Ishikawa (cell line): ENCODE data around the gene ADSL.

Source experiments
- CEBPB ChIP-seq: IDR thresholded peaks from 2 replicates; pipeline ENCODE4 v1.6.1; 2012
- CREB1 ChIP-seq: IDR thresholded peaks from 2 replicates; pipeline ENCODE4 v1.6.1; 2012; ENCODE audit warnings: low read depth
- EGR1 ChIP-seq: IDR thresholded peaks from 2 replicates; pipeline ENCODE4 v1.6.1; 2012
- EP300 ChIP-seq: IDR thresholded peaks from 2 replicates; pipeline ENCODE4 v1.6.1; 2012; ENCODE audit warnings: borderline replicate concordance
- FOXM1 ChIP-seq: IDR thresholded peaks from 2 replicates; pipeline ENCODE4 v1.6.1; 2012; ENCODE audit warnings: low read depth, borderline replicate concordance
- MAX ChIP-seq: IDR thresholded peaks from 2 replicates; pipeline ENCODE4 v1.6.1; 2012
- NFIC ChIP-seq: IDR thresholded peaks from 2 replicates; pipeline ENCODE4 v1.6.1; 2012
- RAD21 ChIP-seq: IDR thresholded peaks from 2 replicates; pipeline ENCODE4 v1.6.1; 2012; ENCODE audit warnings: low read depth
- REST ChIP-seq: IDR thresholded peaks from 2 replicates; pipeline ENCODE4 v1.6.1; 2012; ENCODE audit warnings: low read depth, mild to moderate bottlenecking
- TAF1 ChIP-seq: IDR thresholded peaks from 2 replicates; pipeline ENCODE4 v1.6.1; 2012; ENCODE audit warnings: low read depth, mild to moderate bottlenecking
- TCF12 ChIP-seq: IDR thresholded peaks from 2 replicates; pipeline ENCODE4 v1.6.1; 2012; ENCODE audit warnings: low read depth
- TEAD4 ChIP-seq: IDR thresholded peaks from 2 replicates; pipeline ENCODE4 v1.6.1; 2012
- ZBTB7A ChIP-seq: IDR thresholded peaks from 2 replicates; pipeline ENCODE4 v1.6.1; 2012; ENCODE audit warnings: low read depth

- TF ChIP-seq CREB1 (no peak), MAX (no peak), FOXM1 (no peak), REST (no peak), TEAD4 (no peak), EP300 (no peak), ZBTB7A (no peak), EGR1 (no peak), TAF1 (no peak), CEBPB (no peak), NFIC (no peak), RAD21 (no peak), TCF12 (no peak)
Observed at GRCh38 chr22:40394607-40395006, 48.3 kb downstream of the ADSL start.
